Measurements from ENCODE around the gene SNX22. TPM values are rescaled to one million over a fixed set of nuclear protein-coding genes. Genes with fewer than 3 reads are reported as not detected.

The SNX22 gene
- total RNA-seq, 1 donor from 2014 or later = 4.1 TPM

Other genes with a start within 250 kb of the SNX22 start
- 2.2 TPM for gene DAPK2, start 105.2 kb upstream of the SNX22 start, total RNA-seq (ENCODE audit: insufficient read depth, low replicate concordance)
- gene CIAO2A, start 57.9 kb upstream of the SNX22 start, total RNA-seq (ENCODE audit: insufficient read depth, low replicate concordance) = 42.4 TPM
- 45.0 TPM for gene SNX1, start 55.7 kb upstream of the SNX22 start, total RNA-seq (ENCODE audit: insufficient read depth, low replicate concordance)
- gene PPIB, start 11.3 kb downstream of the SNX22 start, total RNA-seq (ENCODE audit: insufficient read depth, low replicate concordance) = 384 TPM
- gene CSNK1G1, start 204.4 kb downstream of the SNX22 start, total RNA-seq (ENCODE audit: insufficient read depth, low replicate concordance) = 23.6 TPM
- gene PCLAF, start 229.7 kb downstream of the SNX22 start, total RNA-seq (ENCODE audit: insufficient read depth, low replicate concordance) = 9.1 TPM
- 13.5 TPM for gene TRIP4, start 236.1 kb downstream of the SNX22 start, total RNA-seq (ENCODE audit: insufficient read depth, low replicate concordance)